ENCODE results near the gene BAZ2A.

Gene BAZ2A

DNA sequence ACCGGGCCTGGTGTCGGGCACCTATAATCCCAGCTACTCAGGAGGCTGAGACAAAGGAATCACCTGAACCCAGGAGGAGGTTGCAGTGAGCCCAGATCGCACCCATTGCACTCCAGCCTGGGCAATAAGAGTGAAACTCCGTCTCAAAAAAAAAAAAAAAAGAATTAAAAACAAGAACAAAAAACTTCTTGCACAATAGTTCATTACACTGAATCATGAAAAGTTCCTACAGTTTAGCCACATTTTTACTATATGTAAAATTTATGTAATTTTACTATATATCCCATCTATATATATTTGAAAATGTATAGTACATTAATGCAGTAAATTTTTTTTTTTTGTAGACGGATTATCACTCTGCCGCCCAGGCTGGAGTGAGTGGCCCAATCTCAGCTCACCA lies 11.1 kb upstream of the BAZ2A start:
- no peak overlapping the region for H3K14ac ChIP-seq (ENCODE audit: low read length)
- no peaks in the 10 kb centered on the region for H3K27me3 ChIP-seq (ENCODE audit: control insufficient read depth in 3 of 3, insufficient read depth in 3 of 3, low read depth in 1 of 3, low read length in 3 of 3)
- H2AFZ ChIP-seq (ENCODE audit: low read length): no peak overlapping the region
- WGBS, 2 donors (ENCODE audit: extremely low coverage in 2 of 2, insufficient read length in 2 of 2, insufficient replicate concordance in 1 of 2): no CpG with 5 or more reads among the region's 6 CpGs
- no peak overlapping the region for H3K18ac ChIP-seq (ENCODE audit: low read length)
- no peak overlapping the region for H4K91ac ChIP-seq (ENCODE audit: low read depth, low read length, poor library complexity)
- no peak overlapping the region for H3K4ac ChIP-seq (ENCODE audit: low read length)
- no peak for DNase-seq (ENCODE audit: low spot score)
- no peak overlapping the region for H2BK120ac ChIP-seq (ENCODE audit: low read depth, low read length)
- H3K27ac ChIP-seq (replicated peaks; ENCODE audit: low read length): no peak overlapping the region
- peaks cover 5 to 10% of the 10 kb centered on the region in 2 donors for H3K4me1 ChIP-seq (ENCODE audit: control insufficient read depth in 2 of 2, insufficient read depth in 1 of 2, low read depth in 1 of 2, low read length in 2 of 2)
- no peak overlapping the region for H4K8ac ChIP-seq (ENCODE audit: low read depth, low read length)
- H2BK15ac ChIP-seq (ENCODE audit: low read length): no peak overlapping the region
- no peak overlapping the region for H3K23ac ChIP-seq (ENCODE audit: low read depth, low read length, poor library complexity)
- peaks cover 3% of the 10 kb centered on the region for H3K79me1 ChIP-seq (ENCODE audit: low read depth, low read length)
- H2BK5ac ChIP-seq (ENCODE audit: low read length): no peak overlapping the region
- H2BK12ac ChIP-seq (ENCODE audit: low read length): no peak overlapping the region
- H3K9ac ChIP-seq (ENCODE audit: low read depth, low read length, poor library complexity): no peak overlapping the region
- no peak overlapping the region for H3K4me2 ChIP-seq (ENCODE audit: insufficient read depth, low read length, poor library complexity, severe bottlenecking)
- H3K9me3 ChIP-seq (replicated peaks in 1 of 2; ENCODE audit: control insufficient read depth in 2 of 2, insufficient read depth in 1 of 2, low read depth in 1 of 2, low read length in 2 of 2): no peaks in the 10 kb centered on the region
- H2AK5ac ChIP-seq (ENCODE audit: low read depth, low read length): no peak overlapping the region
- H3K36me3 ChIP-seq (replicated peaks in 1 of 2; ENCODE audit: control insufficient read depth in 2 of 2, insufficient read depth in 2 of 2, low read length in 2 of 2): peaks cover 32 to 77% of the 10 kb centered on the region in 2 donors
- no peak overlapping the region for H3K4me3 ChIP-seq (ENCODE audit: low read length in 2 of 2)

DNA sequence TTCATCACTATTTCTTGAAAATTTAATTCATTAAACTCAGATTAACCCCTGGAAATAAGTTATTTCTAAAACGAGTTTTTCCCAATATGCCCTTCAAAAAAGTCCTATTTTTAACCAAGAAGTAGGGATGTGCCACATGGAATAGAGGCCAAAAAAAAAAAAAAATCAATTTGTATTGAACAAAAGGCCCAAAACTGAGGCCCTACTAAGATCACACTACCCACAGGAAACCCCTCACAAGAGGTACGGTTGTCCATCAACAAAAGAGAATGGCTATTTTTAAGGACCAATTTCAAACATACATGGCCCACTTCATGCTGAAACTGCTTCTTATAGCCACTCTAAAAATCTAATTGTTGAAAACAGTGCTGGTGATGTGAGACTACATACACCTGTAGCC lies 7.5 kb upstream of the BAZ2A start:
- Histone ChIP-seq H3K4me3 (ENCODE audit: low read length in 2 of 2) (no peak overlapping the region), H3K4ac (ENCODE audit: low read length) (no peak overlapping the region), H3K79me1 (ENCODE audit: low read depth, low read length) (peaks cover 5% of the 10 kb centered on the region), H3K18ac (ENCODE audit: low read length) (no peak overlapping the region), H3K4me2 (ENCODE audit: insufficient read depth, low read length, poor library complexity, severe bottlenecking) (no peak overlapping the region), H2AFZ (ENCODE audit: low read length) (no peak overlapping the region), H3K36me3 (replicated peaks in 1 of 2; ENCODE audit: control insufficient read depth in 2 of 2, insufficient read depth in 2 of 2, low read length in 2 of 2) (peaks cover 23 to 54% of the 10 kb centered on the region in 2 donors), H2BK120ac (ENCODE audit: low read depth, low read length) (no peak overlapping the region), H2BK15ac (ENCODE audit: low read length) (no peak overlapping the region), H3K23ac (ENCODE audit: low read depth, low read length, poor library complexity) (no peak overlapping the region), H2AK5ac (ENCODE audit: low read depth, low read length) (no peak overlapping the region), H2BK5ac (ENCODE audit: low read length) (no peak overlapping the region), H3K9me3 (replicated peaks in 1 of 2; ENCODE audit: control insufficient read depth in 2 of 2, insufficient read depth in 1 of 2, low read depth in 1 of 2, low read length in 2 of 2) (no peaks in the 10 kb centered on the region), H4K91ac (ENCODE audit: low read depth, low read length, poor library complexity) (no peak overlapping the region), H3K4me1 (ENCODE audit: control insufficient read depth in 2 of 2, insufficient read depth in 1 of 2, low read depth in 1 of 2, low read length in 2 of 2) (peaks cover 16 to 23% of the 10 kb centered on the region in 2 donors), H3K27me3 (ENCODE audit: control insufficient read depth in 3 of 3, insufficient read depth in 3 of 3, low read depth in 1 of 3, low read length in 3 of 3) (no peaks in the 10 kb centered on the region), H2BK12ac (ENCODE audit: low read length) (no peak overlapping the region), H4K8ac (ENCODE audit: low read depth, low read length) (no peak overlapping the region), H3K9ac (ENCODE audit: low read depth, low read length, poor library complexity) (no peak overlapping the region), H3K27ac (replicated peaks; ENCODE audit: low read length) (no peak overlapping the region), H3K14ac (ENCODE audit: low read length) (no peak overlapping the region)
- no CpG with 5 or more reads among the region's 2 CpGs for WGBS, 2 donors (ENCODE audit: extremely low coverage in 2 of 2, insufficient read length in 2 of 2, insufficient replicate concordance in 1 of 2)
- no peak for DNase-seq (ENCODE audit: low spot score)

DNA sequence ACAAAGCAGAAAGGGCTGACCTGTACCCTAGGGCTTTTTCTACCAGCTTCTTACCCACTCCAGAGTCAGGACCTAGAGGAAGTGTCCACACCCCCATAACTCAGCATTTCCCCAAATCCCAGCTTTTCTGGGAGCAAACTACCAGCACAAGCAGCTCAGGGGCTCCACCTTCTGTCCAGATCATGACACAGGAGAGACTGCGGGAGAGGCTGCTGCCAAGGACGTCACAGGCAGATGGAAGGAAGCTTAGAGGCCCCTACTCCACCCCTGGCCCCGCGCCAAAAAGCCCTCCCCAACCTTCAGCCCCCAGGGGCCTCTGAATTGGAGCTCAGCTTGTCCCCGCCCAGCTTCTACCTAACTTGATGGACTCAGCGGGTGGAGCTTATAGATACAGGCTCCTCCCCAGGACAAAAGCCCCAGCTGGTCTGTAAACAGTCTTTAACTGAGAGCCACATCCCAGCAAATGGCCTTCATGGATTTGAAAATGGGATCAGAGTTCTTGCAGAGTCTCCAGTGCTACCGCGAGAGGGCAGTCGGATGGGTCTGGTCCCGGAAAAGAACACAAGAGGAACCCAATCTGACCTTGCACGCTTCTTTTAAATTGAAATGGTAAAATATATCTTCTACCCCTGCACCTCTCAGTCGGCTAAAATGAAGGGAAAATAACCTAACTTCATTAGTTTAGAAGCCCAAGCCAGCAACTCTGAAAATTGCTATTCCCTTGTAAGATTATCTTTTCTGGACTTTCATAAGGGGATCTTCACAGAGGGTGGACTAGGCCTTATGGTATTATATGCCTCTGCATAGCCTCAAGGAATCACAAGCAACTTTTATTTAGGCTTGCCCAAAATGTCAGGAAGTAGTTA lies 6.8 kb upstream of the BAZ2A start:
- Histone ChIP-seq H3K9ac (ENCODE audit: low read depth, low read length, poor library complexity) (peak overlapping the region; percentile 55), H2BK120ac (ENCODE audit: low read depth, low read length) (no peak overlapping the region), H3K27me3 (ENCODE audit: control insufficient read depth in 3 of 3, insufficient read depth in 3 of 3, low read depth in 1 of 3, low read length in 3 of 3) (no peaks in the 10 kb centered on the region), H3K36me3 (replicated peaks in 1 of 2; ENCODE audit: control insufficient read depth in 2 of 2, insufficient read depth in 2 of 2, low read length in 2 of 2) (peaks cover 17 to 47% of the 10 kb centered on the region in 2 donors), H2AK5ac (ENCODE audit: low read depth, low read length) (no peak overlapping the region), H3K4me2 (ENCODE audit: insufficient read depth, low read length, poor library complexity, severe bottlenecking) (peak overlapping the region; percentile 85), H3K4ac (ENCODE audit: low read length) (no peak overlapping the region), H3K4me3 (ENCODE audit: low read length in 2 of 2) (peak overlapping the region; percentile 66 to 67), H3K23ac (ENCODE audit: low read depth, low read length, poor library complexity) (no peak overlapping the region), H3K18ac (ENCODE audit: low read length) (peak overlapping the region; percentile 51), H3K14ac (ENCODE audit: low read length) (no peak overlapping the region), H3K79me1 (ENCODE audit: low read depth, low read length) (peaks cover 5% of the 10 kb centered on the region), H2BK5ac (ENCODE audit: low read length) (no peak overlapping the region), H3K4me1 (ENCODE audit: control insufficient read depth in 2 of 2, insufficient read depth in 1 of 2, low read depth in 1 of 2, low read length in 2 of 2) (peaks cover 20 to 30% of the 10 kb centered on the region in 2 donors), H3K27ac (replicated peaks; ENCODE audit: low read length) (peak overlapping the region; percentile 82), H2BK15ac (ENCODE audit: low read length) (no peak overlapping the region), H4K8ac (ENCODE audit: low read depth, low read length) (no peak overlapping the region), H4K91ac (ENCODE audit: low read depth, low read length, poor library complexity) (no peak overlapping the region), H3K9me3 (replicated peaks in 1 of 2; ENCODE audit: control insufficient read depth in 2 of 2, insufficient read depth in 1 of 2, low read depth in 1 of 2, low read length in 2 of 2) (no peaks in the 10 kb centered on the region), H2BK12ac (ENCODE audit: low read length) (no peak overlapping the region), H2AFZ (ENCODE audit: low read length) (peak overlapping the region; percentile 86)
- no CpG with 5 or more reads among the region's 12 CpGs for WGBS, 2 donors (ENCODE audit: extremely low coverage in 2 of 2, insufficient read length in 2 of 2, insufficient replicate concordance in 1 of 2)
- peak; percentile 98 for DNase-seq (ENCODE audit: low spot score)

DNA sequence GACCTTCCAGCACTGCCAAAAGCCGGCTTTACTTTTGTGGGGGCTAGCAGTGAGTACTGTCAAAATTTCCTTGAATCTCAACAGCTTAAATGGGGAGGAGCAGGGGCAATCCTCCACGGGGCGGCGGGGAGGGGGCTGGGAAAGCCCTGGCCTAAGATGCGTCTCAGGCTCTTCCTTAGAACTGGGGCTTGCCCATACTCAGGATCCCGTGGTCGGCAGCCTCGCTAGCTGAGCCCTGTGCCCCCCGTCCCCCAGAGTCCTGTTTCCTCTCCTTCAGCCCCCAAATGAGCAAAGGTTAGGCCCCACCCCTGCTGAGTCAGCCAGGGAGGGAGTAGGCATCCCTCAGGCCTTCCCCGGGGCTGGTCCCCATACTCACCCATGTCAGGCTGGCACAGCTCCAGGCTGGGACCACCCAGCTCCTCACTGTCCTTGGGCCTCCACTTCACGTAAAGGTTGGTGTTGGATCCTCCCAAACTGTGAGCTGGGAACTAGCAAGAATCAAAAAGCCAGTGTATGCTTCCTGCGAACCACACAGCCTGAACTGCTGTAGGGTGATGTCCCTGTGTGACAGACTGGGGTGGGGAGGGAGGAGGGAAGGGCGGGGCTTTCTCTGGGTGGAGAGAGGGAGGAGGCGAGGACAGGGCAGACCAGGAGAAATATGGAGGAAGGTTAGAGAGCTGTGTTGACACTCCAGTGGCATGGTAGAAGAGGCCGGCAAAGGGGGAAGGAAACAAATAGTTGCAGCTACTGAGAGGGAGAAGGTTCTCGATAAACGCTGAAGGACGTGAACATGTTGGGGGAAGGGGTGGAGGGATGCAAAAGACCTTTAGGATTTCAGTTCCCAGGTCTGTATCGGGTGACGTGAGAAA lies 5.9 kb upstream of the BAZ2A start:
- peak overlapping the region; percentile 56 for H3K9ac ChIP-seq (ENCODE audit: low read depth, low read length, poor library complexity)
- peak overlapping the region; percentile 27 for H2BK5ac ChIP-seq (ENCODE audit: low read length)
- H3K4me3 ChIP-seq (ENCODE audit: low read length in 2 of 2): peak overlapping the region; percentile 67 to 84
- no CpG with 5 or more reads among the region's 20 CpGs for WGBS, 2 donors (ENCODE audit: extremely low coverage in 2 of 2, insufficient read length in 2 of 2, insufficient replicate concordance in 1 of 2)
- H3K27ac ChIP-seq (replicated peaks; ENCODE audit: low read length): peak overlapping the region; percentile 82
- no peak overlapping the region for H3K4ac ChIP-seq (ENCODE audit: low read length)
- peak overlapping the region; percentile 80 for H3K23ac ChIP-seq (ENCODE audit: low read depth, low read length, poor library complexity)
- peaks cover 24 to 35% of the 10 kb centered on the region in 2 donors for H3K4me1 ChIP-seq (ENCODE audit: control insufficient read depth in 2 of 2, insufficient read depth in 1 of 2, low read depth in 1 of 2, low read length in 2 of 2)
- H4K91ac ChIP-seq (ENCODE audit: low read depth, low read length, poor library complexity): no peak overlapping the region
- no peak overlapping the region for H2AK5ac ChIP-seq (ENCODE audit: low read depth, low read length)
- H2AFZ ChIP-seq (ENCODE audit: low read length): peak overlapping the region; percentile 86
- peak overlapping the region; percentile 85 for H3K4me2 ChIP-seq (ENCODE audit: insufficient read depth, low read length, poor library complexity, severe bottlenecking)
- H3K27me3 ChIP-seq (ENCODE audit: control insufficient read depth in 3 of 3, insufficient read depth in 3 of 3, low read depth in 1 of 3, low read length in 3 of 3): no peaks in the 10 kb centered on the region
- no peak overlapping the region for H3K14ac ChIP-seq (ENCODE audit: low read length)
- no peak overlapping the region for H2BK120ac ChIP-seq (ENCODE audit: low read depth, low read length)
- H2BK15ac ChIP-seq (ENCODE audit: low read length): no peak overlapping the region
- no peak overlapping the region for H2BK12ac ChIP-seq (ENCODE audit: low read length)
- no peak for DNase-seq (ENCODE audit: low spot score)
- no peaks in the 10 kb centered on the region for H3K9me3 ChIP-seq (replicated peaks in 1 of 2; ENCODE audit: control insufficient read depth in 2 of 2, insufficient read depth in 1 of 2, low read depth in 1 of 2, low read length in 2 of 2)
- H3K36me3 ChIP-seq (replicated peaks in 1 of 2; ENCODE audit: control insufficient read depth in 2 of 2, insufficient read depth in 2 of 2, low read length in 2 of 2): peaks cover 17 to 38% of the 10 kb centered on the region in 2 donors
- no peak overlapping the region for H4K8ac ChIP-seq (ENCODE audit: low read depth, low read length)
- H3K79me1 ChIP-seq (ENCODE audit: low read depth, low read length): peaks cover 5% of the 10 kb centered on the region
- H3K18ac ChIP-seq (ENCODE audit: low read length): peak overlapping the region; percentile 78
